H9 (cell line): ENCODE results near the gene TTC39A. TPM values are rescaled to one million over a fixed set of nuclear protein-coding genes. Genes with fewer than 3 reads are reported as not detected.

Experiments used
- DNase-seq: peaks from one replicate; pipeline ENCODE4 v3.0.0-alpha.2; 2017
- H2AFZ ChIP-seq: one replicate; pipeline ENCODE4 v1.6.1; 2013; ENCODE audit warnings: mild to moderate bottlenecking, low read length, control low read depth, moderate library complexity
- H2AK5ac ChIP-seq: 2 replicates; pipeline ENCODE4 v1.6.1; 2013; ENCODE audit warnings: low read length, control low read depth, mixed read lengths; ENCODE audit not compliant: insufficient read length
- H2BK120ac ChIP-seq: one replicate; pipeline ENCODE4 v1.6.1; 2013; ENCODE audit warnings: low read depth, mild to moderate bottlenecking, low read length, control low read depth, inconsistent platforms; ENCODE audit not compliant: poor library complexity, severe bottlenecking
- H2BK12ac ChIP-seq: 2 replicates; pipeline ENCODE4 v1.6.1; 2013; ENCODE audit warnings: low read length, control low read depth, mixed read lengths, low read depth; ENCODE audit not compliant: insufficient read length
- H2BK15ac ChIP-seq: 2 replicates; pipeline ENCODE4 v1.6.1; 2013; ENCODE audit warnings: low read depth, low read length, control low read depth
- H2BK20ac ChIP-seq: one replicate; pipeline ENCODE4 v1.6.1; 2013; ENCODE audit warnings: low read depth, mild to moderate bottlenecking, low read length, control low read depth, inconsistent platforms; ENCODE audit not compliant: poor library complexity, severe bottlenecking
- H2BK5ac ChIP-seq: 2 replicates; pipeline ENCODE4 v1.6.1; 2013; ENCODE audit warnings: low read length, control low read depth, mixed read lengths; ENCODE audit not compliant: insufficient read length
- H3K14ac ChIP-seq: 2 replicates; pipeline ENCODE4 v1.6.1; 2013; ENCODE audit warnings: low read length, control low read depth; ENCODE audit not compliant: insufficient read depth
- H3K18ac ChIP-seq: 2 replicates; pipeline ENCODE4 v1.6.1; 2013; ENCODE audit warnings: low read depth, mild to moderate bottlenecking, mixed read lengths, low read length, control low read depth; ENCODE audit not compliant: insufficient read length
- H3K23ac ChIP-seq: 2 replicates; pipeline ENCODE4 v1.6.1; 2013; ENCODE audit warnings: low read length, control low read depth, mixed read lengths, low read depth; ENCODE audit not compliant: insufficient read length
- H3K23me2 ChIP-seq: 2 replicates; pipeline ENCODE4 v1.6.1; 2013; ENCODE audit warnings: low read depth, mild to moderate bottlenecking, mixed read lengths, low read length, control low read depth; ENCODE audit not compliant: insufficient read length, poor library complexity, severe bottlenecking
- H3K27ac ChIP-seq: 2 replicates; pipeline ENCODE4 v1.5.1; 2013; ENCODE audit warnings: low read length, control low read depth, mixed read lengths, low read depth; ENCODE audit not compliant: insufficient read length
- H3K27me3 ChIP-seq: 2 replicates; pipeline ENCODE4 v1.6.1; 2013; ENCODE audit warnings: low read length, control low read depth, inconsistent platforms; ENCODE audit not compliant: insufficient read depth
- H3K4ac ChIP-seq: 2 replicates; pipeline ENCODE4 v1.6.1; 2013; ENCODE audit warnings: low read depth, mild to moderate bottlenecking, control low read depth, inconsistent platforms, low read length, moderate library complexity
- H3K4me1 ChIP-seq: 2 replicates; pipeline ENCODE4 v1.6.1; 2013; ENCODE audit warnings: low read length, control low read depth, inconsistent platforms; ENCODE audit not compliant: insufficient read depth
- H3K4me2 ChIP-seq: 2 replicates; pipeline ENCODE4 v1.6.1; 2013; ENCODE audit warnings: low read length, control low read depth, mixed read lengths; ENCODE audit not compliant: insufficient read length, insufficient read depth
- H3K56ac ChIP-seq: 2 replicates; pipeline ENCODE4 v1.6.1; 2013; ENCODE audit warnings: low read depth, mild to moderate bottlenecking, mixed read lengths, low read length, control low read depth; ENCODE audit not compliant: insufficient read length
- H3K79me1 ChIP-seq: 2 replicates; pipeline ENCODE4 v1.6.1; 2013; ENCODE audit warnings: low read depth, mild to moderate bottlenecking, moderate library complexity, low read length, control low read depth, inconsistent platforms; ENCODE audit not compliant: insufficient read depth, poor library complexity, severe bottlenecking
- H3K79me2 ChIP-seq: 2 replicates; pipeline ENCODE4 v1.6.1; 2013; ENCODE audit warnings: low read length, control low read depth, inconsistent platforms; ENCODE audit not compliant: insufficient read depth
- H3K9ac ChIP-seq: 2 replicates; pipeline ENCODE4 v1.6.1; 2013; ENCODE audit warnings: low read length, control low read depth, mixed read lengths; ENCODE audit not compliant: insufficient read length; ENCODE audit errors: extremely low read depth
- H3K9me3 ChIP-seq: one replicate; pipeline ENCODE4 v1.6.1; 2013; ENCODE audit warnings: low read depth, low read length, inconsistent platforms; ENCODE audit not compliant: control insufficient read depth
- H3T11ph ChIP-seq: one replicate; pipeline ENCODE4 v1.6.1; 2013; ENCODE audit warnings: mild to moderate bottlenecking, low read length, control low read depth, inconsistent platforms
- H4K20me1 ChIP-seq: one replicate; pipeline ENCODE4 v1.6.1; 2013; ENCODE audit not compliant: control insufficient read depth, insufficient read length, insufficient read depth
- H4K5ac ChIP-seq: 2 replicates; pipeline ENCODE4 v1.6.1; 2013; ENCODE audit warnings: low read depth, mild to moderate bottlenecking, mixed read lengths, low read length, control low read depth; ENCODE audit not compliant: insufficient read length
- H4K8ac ChIP-seq: replicated peaks from 2 replicates; pipeline ENCODE4 v1.6.1; 2013; ENCODE audit warnings: low read length, control low read depth, mixed read lengths, low read depth; ENCODE audit not compliant: insufficient read length
- H4K91ac ChIP-seq: 2 replicates; pipeline ENCODE4 v1.6.1; 2013; ENCODE audit warnings: low read depth, mild to moderate bottlenecking, moderate library complexity, mixed read lengths, low read length, control low read depth; ENCODE audit not compliant: insufficient read length
- H3K27ac Mint-ChIP-seq, 3 experiments: 2 replicates in 2 of 3; 3 replicates in 1 of 3; pipeline ENCODE4 v1.8.0; 2020 to 2021; ENCODE audit warnings: mixed read lengths in 3 of 3, mild to moderate bottlenecking in 1 of 3, moderate library complexity in 1 of 3
- H3K27me3 Mint-ChIP-seq: 2 replicates; pipeline ENCODE4 v1.8.0; 2021; ENCODE audit warnings: low read depth, mild to moderate bottlenecking, moderate library complexity, mixed read lengths
- H3K36me3 Mint-ChIP-seq, 3 experiments: 2 replicates in 2 of 3; 3 replicates in 1 of 3; pipeline ENCODE4 v1.8.0; 2020 to 2021; ENCODE audit warnings: low read depth in 3 of 3, mixed read lengths in 3 of 3; ENCODE audit not compliant: insufficient read depth in 1 of 3
- H3K4me1 Mint-ChIP-seq, 2 experiments: 2 replicates each; pipeline ENCODE4 v1.8.0; 2020; ENCODE audit warnings: mixed read lengths in 2 of 2
- H3K4me3 Mint-ChIP-seq, 2 experiments: 2 replicates in 1 of 2; 3 replicates in 1 of 2; pipeline ENCODE4 v1.8.0; 2020 to 2021; ENCODE audit warnings: mild to moderate bottlenecking in 2 of 2, mixed read lengths in 2 of 2, moderate library complexity in 1 of 2
- H3K9me3 Mint-ChIP-seq, 2 experiments: 2 replicates in 1 of 2; 3 replicates in 1 of 2; pipeline ENCODE4 v1.8.0; 2020; ENCODE audit warnings: mild to moderate bottlenecking in 2 of 2, mixed read lengths in 2 of 2, moderate library complexity in 1 of 2
- CTCF ChIP-seq: fragments of 200-600 bp; sonication (generic); conservative IDR thresholded peaks from 3 replicates; pipeline ENCODE4 v1.8.0; 2021; ENCODE audit warnings: antibody characterized with exemption, mild to moderate bottlenecking
- total RNA-seq: library from RNA; stranded (reverse); gene quantifications from 2 replicates; pipeline ENCODE4 v1.2.1, GENCODE V29; 2021

TTC39A gene
- total RNA-seq, 1 experiment from 2014 or later, result 7.7 TPM

DNA sequence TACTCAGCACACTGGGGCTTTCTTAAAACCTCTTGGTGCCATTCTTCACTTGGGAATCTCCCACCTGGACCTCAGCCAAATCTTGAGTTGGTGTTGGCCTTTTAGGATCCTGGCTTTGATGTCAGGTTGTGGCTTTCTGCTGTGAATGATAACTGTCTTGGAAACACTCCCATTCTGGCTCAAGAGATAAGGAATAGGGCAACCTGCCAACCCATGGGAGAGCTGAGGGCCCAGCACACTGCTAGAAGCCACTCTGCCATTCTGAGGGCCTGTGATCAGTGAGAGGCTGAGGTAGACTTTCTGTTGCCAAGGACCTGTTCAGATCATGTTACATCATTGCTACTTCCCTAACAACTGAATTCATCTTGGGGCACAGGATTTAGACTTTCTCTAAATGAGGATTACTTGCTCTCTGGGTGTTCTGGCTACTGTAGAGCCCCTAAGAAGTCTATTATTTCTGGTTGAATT lies 45.8 kb downstream of the TTC39A start:
- Histone ChIP-seq H4K91ac (no peak overlapping the region), H3K9ac (no peak overlapping the region), H3K18ac (no peak overlapping the region), H3K56ac (no peak overlapping the region), H4K8ac (no peak overlapping the region), H3T11ph (no peak overlapping the region), H4K20me1 (no peaks in the 10 kb centered on the region), H2AK5ac (no peak overlapping the region), H2BK20ac (no peak overlapping the region), H3K4ac (no peak overlapping the region), H3K79me2 (no peaks in the 10 kb centered on the region), H3K9me3 (no peaks in the 10 kb centered on the region), H2BK12ac (no peak overlapping the region), H3K23ac (no peak overlapping the region), H2AFZ (no peak overlapping the region), H3K4me1 (no peaks in the 10 kb centered on the region), H2BK120ac (no peak overlapping the region), H3K23me2 (no peaks in the 10 kb centered on the region), H3K4me2 (no peak overlapping the region), H3K14ac (no peak overlapping the region), H3K27ac (no peak overlapping the region), H2BK5ac (no peak overlapping the region), H3K27me3 (no peaks in the 10 kb centered on the region), H2BK15ac (no peak overlapping the region), H4K5ac (no peak overlapping the region), H3K79me1 (no peaks in the 10 kb centered on the region)
- H3K9me3 Mint-ChIP-seq, result no peaks in the 10 kb centered on the region
- H3K4me3 Mint-ChIP-seq, result no peak overlapping the region; a peak in 1 of 5 replicates
- no peak for TF ChIP-seq CTCF
- H3K4me1 Mint-ChIP-seq, result peaks cover 13 to 19% of the 10 kb centered on the region in 2 experiments
- H3K27me3 Mint-ChIP-seq, result 0 out of 2 replicates have a peak, but pooled peaks cover 1% of the 10 kb centered on the region
- no peaks in the 10 kb centered on the region; a peak in 1 of 7 replicates for H3K36me3 Mint-ChIP-seq
- DNase-seq, result no peak
- H3K27ac Mint-ChIP-seq, result no peak overlapping the region
